T-helper 17 cell (primary cell): ENCODE measurements around the gene VTN. TPM values are rescaled to one million over a fixed set of nuclear protein-coding genes. Genes with fewer than 3 reads are reported as not detected.

Experiments used
- ATAC-seq: fragments of 150-1000 bp; cut with Tn5 transposase; 2 replicates; pipeline ENCODE4 v1.10.0; 2021; ENCODE audit warnings: mild to moderate bottlenecking, moderate library complexity
- DNase-seq, 3 donors: peaks; one replicate each; pipeline versions ENCODE4 v3.0.0 to v3.0.0-alpha.2; 2020 to 2021
- H3K9me3 ChIP-seq: one replicate; pipeline ENCODE4 v1.7.0; 2013; ENCODE audit warnings: low read length, mild to moderate bottlenecking; ENCODE audit not compliant: control insufficient read depth, poor library complexity, severe bottlenecking
- H3K27ac Mint-ChIP-seq: one replicate; pipeline ENCODE4 v1.8.0; 2022; ENCODE audit warnings: mild to moderate bottlenecking, moderate library complexity, mixed read lengths
- H3K27me3 Mint-ChIP-seq: one replicate; pipeline ENCODE4 v1.8.0; 2022; ENCODE audit warnings: mixed read lengths
- H3K36me3 Mint-ChIP-seq: one replicate; pipeline ENCODE4 v1.8.0; 2022; ENCODE audit warnings: low read depth, mixed read lengths
- H3K4me1 Mint-ChIP-seq: one replicate; pipeline ENCODE4 v1.8.0; 2022; ENCODE audit warnings: mild to moderate bottlenecking, mixed read lengths
- H3K4me3 Mint-ChIP-seq: one replicate; pipeline ENCODE4 v1.8.0; 2022; ENCODE audit warnings: mild to moderate bottlenecking, moderate library complexity, mixed read lengths
- total RNA-seq, 4 donors: library from RNA in 2 of 4; stranded (reverse) in 2 of 4; gene quantifications; one replicate each; pipeline ENCODE4 v1.2.3 and lab custom pipeline; 2022 to 2026

The VTN gene
- total RNA-seq, 2 donors from 2014 or later = 0.90 TPM; not detected in 1

GRCh38 chr17:28350271-28350670, 19.8 kb downstream of the VTN start:
- DNase-seq (no peak), ATAC-seq (no peak)
- Mint-ChIP-seq H3K4me1 (peaks cover 2% of the 10 kb centered on the region), H3K36me3 (peaks cover 3% of the 10 kb centered on the region), H3K27me3 (no peaks in the 10 kb centered on the region), H3K4me3 (no peak overlapping the region), H3K27ac (peak overlapping the region; percentile 32)
- no peaks in the 10 kb centered on the region for H3K9me3 ChIP-seq

- Mint-ChIP-seq H3K27me3 (no peaks in the 10 kb centered on the region), H3K36me3 (peaks cover 3% of the 10 kb centered on the region), H3K27ac (no peak overlapping the region), H3K4me3 (no peak overlapping the region), H3K4me1 (no peaks in the 10 kb centered on the region)
- DNase-seq = no peak
- ATAC-seq = no peak
- H3K9me3 ChIP-seq = no peaks in the 10 kb centered on the region
Measured at GRCh38 chr17:28348979-28349378, 21.1 kb downstream of the VTN start.

GRCh38 chr17:28347261-28347891, 22.7 kb downstream of the VTN start:
- no peaks in the 10 kb centered on the region for H3K9me3 ChIP-seq
- Mint-ChIP-seq H3K4me3 (no peak overlapping the region), H3K4me1 (no peaks in the 10 kb centered on the region), H3K27me3 (no peaks in the 10 kb centered on the region), H3K36me3 (peaks cover 3% of the 10 kb centered on the region), H3K27ac (no peak overlapping the region)
- ATAC-seq = no peak
- DNase-seq = no peak

GRCh38 chr17:28346746-28347246, 23.3 kb downstream of the VTN start:
- no peak for ATAC-seq
- no peaks in the 10 kb centered on the region for H3K9me3 ChIP-seq
- H3K4me1 Mint-ChIP-seq = no peaks in the 10 kb centered on the region
- no peaks in the 10 kb centered on the region for H3K27me3 Mint-ChIP-seq
- H3K4me3 Mint-ChIP-seq = no peak overlapping the region
- no peak for DNase-seq
- peaks cover 3% of the 10 kb centered on the region for H3K36me3 Mint-ChIP-seq
- H3K27ac Mint-ChIP-seq = no peak overlapping the region

- Mint-ChIP-seq H3K27ac (no peak overlapping the region), H3K4me1 (no peaks in the 10 kb centered on the region), H3K36me3 (peaks cover 3% of the 10 kb centered on the region), H3K4me3 (no peak overlapping the region), H3K27me3 (no peaks in the 10 kb centered on the region)
- DNase-seq = no peak
- no peak for ATAC-seq
- no peaks in the 10 kb centered on the region for H3K9me3 ChIP-seq
Measured at GRCh38 chr17:28346199-28346580, 23.9 kb downstream of the VTN start.

GRCh38 chr17:28345419-28346198, 24.5 kb downstream of the VTN start:
- Mint-ChIP-seq H3K4me3 (no peak overlapping the region), H3K4me1 (no peaks in the 10 kb centered on the region), H3K36me3 (peaks cover 3% of the 10 kb centered on the region), H3K27ac (no peak overlapping the region), H3K27me3 (no peaks in the 10 kb centered on the region)
- H3K9me3 ChIP-seq = no peaks in the 10 kb centered on the region
- no peak for DNase-seq
- no peak for ATAC-seq

- H3K27me3 Mint-ChIP-seq = no peaks in the 10 kb centered on the region
- peaks cover 4% of the 10 kb centered on the region for H3K36me3 Mint-ChIP-seq
- H3K27ac Mint-ChIP-seq = no peak overlapping the region
- no peak overlapping the region for H3K4me3 Mint-ChIP-seq
- ATAC-seq (no peak), DNase-seq (no peak)
- H3K4me1 Mint-ChIP-seq = no peaks in the 10 kb centered on the region
- no peaks in the 10 kb centered on the region for H3K9me3 ChIP-seq
Measured at GRCh38 chr17:28344435-28344901, 25.6 kb downstream of the VTN start.

- H3K27me3 Mint-ChIP-seq = no peaks in the 10 kb centered on the region
- H3K27ac Mint-ChIP-seq = no peak overlapping the region
- ATAC-seq (no peak), DNase-seq (no peak)
- peaks cover 2% of the 10 kb centered on the region for H3K4me1 Mint-ChIP-seq
- H3K4me3 Mint-ChIP-seq = no peak overlapping the region
- H3K36me3 Mint-ChIP-seq = peaks cover 4% of the 10 kb centered on the region
- no peaks in the 10 kb centered on the region for H3K9me3 ChIP-seq
Measured at GRCh38 chr17:28344011-28344410, 26.1 kb downstream of the VTN start.

GRCh38 chr17:28343491-28343932, 26.6 kb downstream of the VTN start:
- H3K36me3 Mint-ChIP-seq = peaks cover 4% of the 10 kb centered on the region
- DNase-seq (no peak), ATAC-seq (no peak)
- no peak overlapping the region for H3K27ac Mint-ChIP-seq
- H3K27me3 Mint-ChIP-seq = no peaks in the 10 kb centered on the region
- H3K4me1 Mint-ChIP-seq = peaks cover 5% of the 10 kb centered on the region
- no peak overlapping the region for H3K4me3 Mint-ChIP-seq
- no peaks in the 10 kb centered on the region for H3K9me3 ChIP-seq

GRCh38 chr17:28342313-28342712, 27.8 kb downstream of the VTN start:
- H3K4me1 Mint-ChIP-seq = peaks cover 11% of the 10 kb centered on the region
- no peak for ATAC-seq
- no peak overlapping the region for H3K27ac Mint-ChIP-seq
- DNase-seq = no peak
- no peaks in the 10 kb centered on the region for H3K27me3 Mint-ChIP-seq
- peaks cover 2% of the 10 kb centered on the region for H3K36me3 Mint-ChIP-seq
- H3K4me3 Mint-ChIP-seq = no peak overlapping the region
- no peaks in the 10 kb centered on the region for H3K9me3 ChIP-seq

GRCh38 chr17:28341516-28341915, 28.6 kb downstream of the VTN start:
- no peak for ATAC-seq
- Mint-ChIP-seq H3K27ac (no peak overlapping the region), H3K36me3 (peaks cover 2% of the 10 kb centered on the region), H3K27me3 (no peaks in the 10 kb centered on the region), H3K4me3 (no peak overlapping the region), H3K4me1 (peaks cover 18% of the 10 kb centered on the region)
- H3K9me3 ChIP-seq = no peaks in the 10 kb centered on the region
- DNase-seq = no peak

- Mint-ChIP-seq H3K36me3 (peaks cover 2% of the 10 kb centered on the region), H3K27ac (no peak overlapping the region), H3K4me3 (no peak overlapping the region), H3K27me3 (no peaks in the 10 kb centered on the region), H3K4me1 (peaks cover 21% of the 10 kb centered on the region)
- ATAC-seq = no peak
- DNase-seq = no peak
- H3K9me3 ChIP-seq = no peaks in the 10 kb centered on the region
Measured at GRCh38 chr17:28340374-28340773, 29.7 kb downstream of the VTN start.

GRCh38 chr17:28339431-28339830, 30.7 kb downstream of the VTN start:
- H3K27me3 Mint-ChIP-seq = no peaks in the 10 kb centered on the region
- H3K4me3 Mint-ChIP-seq = no peak overlapping the region
- H3K9me3 ChIP-seq = no peaks in the 10 kb centered on the region
- peaks cover 2% of the 10 kb centered on the region for H3K36me3 Mint-ChIP-seq
- peak overlapping the region; percentile 14 for H3K27ac Mint-ChIP-seq
- DNase-seq (no peak), ATAC-seq (no peak)
- peaks cover 25% of the 10 kb centered on the region for H3K4me1 Mint-ChIP-seq
